Measurements from ENCODE around the gene ZC3HAV1L.

GRCh38 chr7:139071680-139072079 lies 35.8 kb upstream of the ZC3HAV1L start:
- TF ChIP-seq CTCF (IDR thresholded peaks at IDR 0.05; ENCODE audit: borderline replicate concordance, extremely low read depth, low read length, poor library complexity, severe bottlenecking) (no peak), EZH2 (IDR thresholded peaks at IDR 0.05; ENCODE audit: borderline replicate concordance, low read depth, low read length, severe bottlenecking) (no peak)
